ENCODE results near the gene ARSG.

Gene ARSG

DNA sequence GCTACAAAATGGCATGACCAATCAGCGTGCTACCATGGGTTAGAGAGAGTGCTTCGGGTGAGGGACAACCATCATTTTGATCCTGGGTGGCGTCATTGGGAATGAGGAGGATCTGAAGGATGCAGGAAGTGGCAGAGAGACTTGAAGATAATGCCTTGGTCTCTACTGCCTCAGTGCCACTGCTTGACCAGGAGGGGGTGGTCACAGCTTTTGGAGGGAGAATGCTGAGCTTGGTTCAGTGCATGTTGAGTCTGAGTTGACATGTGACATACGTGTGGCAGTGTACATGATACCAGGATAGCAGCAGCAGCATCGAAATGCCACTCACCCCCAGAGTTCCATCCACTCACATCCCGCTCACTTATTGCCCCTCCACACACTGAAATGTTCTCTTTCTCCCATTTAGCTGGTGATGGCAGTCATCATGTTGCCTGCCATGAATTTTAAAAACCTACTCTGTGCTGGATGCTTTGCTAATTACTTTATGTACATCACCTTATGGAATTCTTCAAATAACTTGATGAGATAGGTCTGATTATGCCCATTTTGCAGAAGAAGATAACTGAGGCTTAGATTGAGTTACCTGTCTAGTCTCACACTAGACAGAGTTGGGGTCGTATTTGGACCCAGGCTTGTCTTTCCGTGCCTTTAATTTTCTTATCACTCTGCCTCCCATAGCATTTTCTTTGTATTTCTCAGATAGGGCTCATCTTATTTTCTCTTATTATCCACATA lies 36.7 kb downstream of the ARSG start (continued):
- no peak for TF ChIP-seq CTCF (tag by site-specific recombination; IDR thresholded peaks at IDR 0.05)
- TF ChIP-seq, protein P1, sequence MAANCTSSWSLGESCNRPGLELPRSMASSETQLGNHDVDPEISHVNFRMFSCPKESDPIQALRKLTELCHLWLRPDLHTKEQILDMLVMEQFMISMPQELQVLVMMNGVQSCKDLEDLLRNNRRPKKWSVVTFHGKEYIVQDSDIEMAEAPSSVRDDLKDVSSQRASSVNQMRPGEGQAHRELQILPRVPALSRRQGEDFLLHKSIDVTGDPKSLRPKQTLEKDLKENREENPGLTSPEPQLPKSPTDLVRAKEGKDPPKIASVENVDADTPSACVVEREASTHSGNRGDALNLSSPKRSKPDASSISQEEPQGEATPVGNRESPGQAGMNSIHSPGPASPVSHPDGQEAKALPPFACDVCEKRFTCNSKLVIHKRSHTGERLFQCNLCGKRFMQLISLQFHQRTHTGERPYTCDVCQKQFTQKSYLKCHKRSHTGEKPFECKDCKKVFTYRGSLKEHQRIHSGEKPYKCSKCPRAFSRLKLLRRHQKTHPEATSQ (tag by site-specific recombination; IDR thresholded peaks at IDR 0.05) = no peak

DNA sequence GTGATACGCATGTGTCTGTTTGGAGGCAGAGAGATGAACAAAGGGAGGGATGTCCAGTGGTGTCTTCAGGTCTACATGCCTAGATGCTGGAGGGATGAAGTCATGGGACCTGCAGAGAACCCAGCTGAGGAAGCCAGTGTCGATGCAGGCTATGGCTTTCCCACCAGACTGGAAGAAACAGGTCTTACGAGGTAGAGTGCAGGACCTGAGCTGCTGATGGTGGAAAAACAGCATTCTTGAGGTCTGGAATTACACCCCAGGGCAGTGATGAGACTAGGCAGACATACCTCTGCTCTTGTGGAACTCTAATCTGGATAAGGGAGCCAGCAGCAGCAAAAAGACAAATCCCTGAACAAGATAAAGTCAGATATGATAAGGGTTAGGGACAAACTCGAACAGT lies 37.4 kb downstream of the ARSG start:
- POLR2A ChIA-PET = no interaction called here
- no peaks in the 10 kb centered on the region for H3K4me1 ChIP-seq (ENCODE audit: control insufficient read depth, insufficient read depth, low read length)
- H3K36me3 ChIP-seq (ENCODE audit: control insufficient read depth in 2 of 2, insufficient read depth in 1 of 2, low read length in 2 of 2) = no peaks in the 10 kb centered on the region
- TF ChIP-seq ZNF561 (tag by site-specific recombination; IDR thresholded peaks at IDR 0.05; ENCODE audit: borderline replicate concordance) (no peak), ZNF202 (tag by site-specific recombination; IDR thresholded peaks at IDR 0.05; ENCODE audit: borderline replicate concordance) (no peak), MYNN (tag by site-specific recombination; IDR thresholded peaks at IDR 0.05; ENCODE audit: borderline replicate concordance) (no peak), ZNF2 (tag by site-specific recombination; IDR thresholded peaks at IDR 0.05) (no peak), ZNF514 (tag by site-specific recombination; IDR thresholded peaks at IDR 0.05) (no peak), ZNF449 (tag by site-specific recombination; IDR thresholded peaks at IDR 0.05) (no peak), FEZF1 (tag by site-specific recombination; IDR thresholded peaks at IDR 0.05) (no peak), KLF8 (tag by site-specific recombination; IDR thresholded peaks at IDR 0.05) (no peak), ZNF184 (tag by site-specific recombination; IDR thresholded peaks at IDR 0.05) (no peak), ZNF610 (tag by site-specific recombination; IDR thresholded peaks at IDR 0.05; ENCODE audit: borderline replicate concordance) (no peak), ZNF707 (tag by site-specific recombination; IDR thresholded peaks at IDR 0.05) (no peak)
- TF ChIP-seq, protein P2, sequence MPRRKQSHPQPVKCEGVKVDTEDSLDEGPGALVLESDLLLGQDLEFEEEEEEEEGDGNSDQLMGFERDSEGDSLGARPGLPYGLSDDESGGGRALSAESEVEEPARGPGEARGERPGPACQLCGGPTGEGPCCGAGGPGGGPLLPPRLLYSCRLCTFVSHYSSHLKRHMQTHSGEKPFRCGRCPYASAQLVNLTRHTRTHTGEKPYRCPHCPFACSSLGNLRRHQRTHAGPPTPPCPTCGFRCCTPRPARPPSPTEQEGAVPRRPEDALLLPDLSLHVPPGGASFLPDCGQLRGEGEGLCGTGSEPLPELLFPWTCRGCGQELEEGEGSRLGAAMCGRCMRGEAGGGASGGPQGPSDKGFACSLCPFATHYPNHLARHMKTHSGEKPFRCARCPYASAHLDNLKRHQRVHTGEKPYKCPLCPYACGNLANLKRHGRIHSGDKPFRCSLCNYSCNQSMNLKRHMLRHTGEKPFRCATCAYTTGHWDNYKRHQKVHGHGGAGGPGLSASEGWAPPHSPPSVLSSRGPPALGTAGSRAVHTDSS (tag by site-specific recombination; IDR thresholded peaks at IDR 0.05) = no peak
- H3K9me3 ChIP-seq (ENCODE audit: control insufficient read depth, insufficient read depth, low read depth, low read length) = no peaks in the 10 kb centered on the region
- H3K27ac ChIP-seq (ENCODE audit: extremely low read depth, low read depth, low read length) = no peak overlapping the region
- H3K4me3 ChIP-seq (ENCODE audit: low read depth, low read length) = no peak overlapping the region
- CTCF ChIA-PET = interaction anchor here (0.8 to 1.7 kb wide), 4 partner anchors 37 to 135 kb away, joined by 3 to 6 read pairs (median 3); no protein-coding TSS in a partner anchor

- Histone ChIP-seq H3K9me3 (ENCODE audit: control insufficient read depth, insufficient read depth, low read depth, low read length) (no peaks in the 10 kb centered on the region), H3K36me3 (ENCODE audit: control insufficient read depth in 2 of 2, insufficient read depth in 1 of 2, low read length in 2 of 2) (no peaks in the 10 kb centered on the region), H3K4me1 (ENCODE audit: control insufficient read depth, insufficient read depth, low read length) (no peaks in the 10 kb centered on the region), H3K4me3 (ENCODE audit: low read depth, low read length) (no peak overlapping the region), H3K27ac (ENCODE audit: extremely low read depth, low read depth, low read length) (no peak overlapping the region)
- CTCF ChIA-PET = interaction anchor here (0.5 to 1.7 kb wide), 4 partner anchors 37 to 180 kb away, joined by 3 to 6 read pairs (median 4); no protein-coding TSS in a partner anchor
- POLR2A ChIA-PET = no interaction called here
- TF ChIP-seq KLF9 (tag by site-specific recombination; IDR thresholded peaks at IDR 0.05; ENCODE audit: low read depth) (no peak), SP3 (tag by site-specific recombination; IDR thresholded peaks at IDR 0.05) (no peak), ZNF248 (tag by site-specific recombination; IDR thresholded peaks at IDR 0.05) (no peak), ZNF518A (tag by site-specific recombination; conservative IDR thresholded peaks at IDR 0.05; ENCODE audit: low read depth) (no peak), ZNF549 (tag by site-specific recombination; IDR thresholded peaks at IDR 0.05) (no peak)
- TF ChIP-seq, protein P3, sequence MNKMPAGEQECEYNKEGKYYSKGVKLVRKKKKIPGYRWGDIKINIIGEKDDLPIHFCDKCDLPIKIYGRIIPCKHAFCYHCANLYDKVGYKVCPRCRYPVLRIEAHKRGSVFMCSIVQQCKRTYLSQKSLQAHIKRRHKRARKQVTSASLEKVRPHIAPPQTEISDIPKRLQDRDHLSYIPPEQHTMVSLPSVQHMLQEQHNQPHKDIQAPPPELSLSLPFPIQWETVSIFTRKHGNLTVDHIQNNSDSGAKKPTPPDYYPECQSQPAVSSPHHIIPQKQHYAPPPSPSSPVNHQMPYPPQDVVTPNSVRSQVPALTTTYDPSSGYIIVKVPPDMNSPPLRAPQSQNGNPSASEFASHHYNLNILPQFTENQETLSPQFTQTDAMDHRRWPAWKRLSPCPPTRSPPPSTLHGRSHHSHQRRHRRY (tag by site-specific recombination; IDR thresholded peaks at IDR 0.05) = no peak
These were observed 38.0 kb downstream of the ARSG start for GRCh38 chr17:68329331-68329730.
